HepG2 (cell line): ENCODE data around the gene SIGLEC7. TPM values are rescaled to one million over a fixed set of nuclear protein-coding genes. Genes with fewer than 3 reads are reported as not detected.
A peak's percentile ranks its signal among the peaks of the same experiment; 100 is the strongest.

Experiments used
- DMTF1 ChIP-seq: sonication (generic); formaldehyde crosslinking; IDR thresholded peaks from 2 replicates; pipeline ENCODE4 v1.4.0; 2020; ENCODE audit warnings: mild to moderate bottlenecking, missing genetic modification reagents
- FOXC1 ChIP-seq: sonication (generic); formaldehyde crosslinking; IDR thresholded peaks from 2 replicates; pipeline ENCODE4 v1.8.0; 2022; ENCODE audit warnings: mild to moderate bottlenecking, missing genetic modification reagents, borderline replicate concordance
- HNF4G ChIP-seq, 2 experiments: sonication (generic) in 1 of 2; formaldehyde crosslinking in 1 of 2; IDR thresholded peaks; 2 replicates each; pipeline versions ENCODE4 v1.4.0 to v1.6.1; 2011 to 2020; ENCODE audit warnings: borderline replicate concordance in 2 of 2, low read depth in 2 of 2, mild to moderate bottlenecking in 2 of 2, low read length in 1 of 2, missing genetic modification reagents in 1 of 2, moderate library complexity in 1 of 2
- JARID2 ChIP-seq: sonication (generic); formaldehyde crosslinking; IDR thresholded peaks from 2 replicates; pipeline ENCODE4 v1.8.1; 2023; ENCODE audit warnings: missing genetic modification reagents, inconsistent platforms; ENCODE audit not compliant: insufficient replicate concordance
- SRSF4 ChIP-seq: fragments of 200-400 bp; formaldehyde crosslinking; IDR thresholded peaks from one replicate; pipeline ENCODE4 v1.6.1; 2018; ENCODE audit warnings: mild to moderate bottlenecking, low read depth, low read length, moderate library complexity; ENCODE audit not compliant: poor library complexity, severe bottlenecking
- TMF1 ChIP-seq: sonication (generic); formaldehyde crosslinking; IDR thresholded peaks from 2 replicates; pipeline ENCODE4 v1.8.1; 2022; ENCODE audit warnings: low read depth, missing genetic modification reagents
- ZBTB2 ChIP-seq: sonication (generic); formaldehyde crosslinking; IDR thresholded peaks from 2 replicates; pipeline ENCODE4 v1.8.0; 2022; ENCODE audit warnings: low read depth, missing genetic modification reagents
- ZFP36L2 ChIP-seq: sonication (generic); formaldehyde crosslinking; IDR thresholded peaks from 2 replicates; pipeline ENCODE4 v1.4.0; 2020; ENCODE audit warnings: missing genetic modification reagents
- ZNF34 ChIP-seq: sonication (generic); formaldehyde crosslinking; IDR thresholded peaks from 2 replicates; pipeline ENCODE4 v1.4.0; 2020; ENCODE audit warnings: mild to moderate bottlenecking, missing genetic modification reagents, borderline replicate concordance
- polyA plus RNA-seq, 8 experiments: library from polyadenylated mRNA; depleted of rRNA in 3 of 8; stranded (reverse) in 7 of 8; unstranded in 1 of 8; fragments of >200 nt; fragmentation: Illumina TruSeq in 4 of 8; extraction: Trizol in 4 of 8; gene quantifications; 2 replicates each; pipeline versions ENCODE4 v1.2.1 to v1.2.3, GENCODE V29; 2011 to 2016; ENCODE audit warnings: low read depth in 4 of 8, missing spikeins in 1 of 8, mixed read lengths in 1 of 8; ENCODE audit not compliant: insufficient read depth in 1 of 8
- total RNA-seq, 5 experiments: library from RNA; depleted of rRNA; stranded (reverse); fragments of >200 nt; fragmentation: Illumina TruSeq; extraction: Trizol; gene quantifications; 2 replicates each; pipeline ENCODE4 v1.2.3, GENCODE V29; 2016; ENCODE audit warnings: low read depth in 1 of 5
- TF ChIP-seq, protein P1 (sequence below): IDR thresholded peaks from 2 replicates; pipeline ENCODE4 v1.6.1; 2016; ENCODE audit warnings: missing compliant biosample characterization, missing genetic modification reagents, borderline replicate concordance
- TF ChIP-seq, protein P2 (sequence below): sonication (generic); formaldehyde crosslinking; IDR thresholded peaks from 2 replicates; pipeline ENCODE4 v1.4.0; 2020; ENCODE audit warnings: missing genetic modification reagents, mild to moderate bottlenecking, borderline replicate concordance
- TF ChIP-seq, protein P3 (sequence below): sonication (generic); formaldehyde crosslinking; conservative IDR thresholded peaks from 2 replicates; pipeline ENCODE4 v1.4.0; 2020; ENCODE audit warnings: missing genetic modification reagents
- TF ChIP-seq, protein P4 (sequence below): sonication (generic); formaldehyde crosslinking; IDR thresholded peaks from 2 replicates; pipeline ENCODE4 v1.4.0; 2020; ENCODE audit warnings: missing genetic modification reagents

SIGLEC7 gene
- total and polyA plus RNA-seq, 2 of the 13 experiments (the other 11 are each of a cell fraction or from before 2014, with no cell fraction given): not detected

GRCh38 chr19:51108066-51108804 is 33.9 kb upstream of the SIGLEC7 start, which contains the start of gene CTU1 (continued):
- TF ChIP-seq, protein P1, sequence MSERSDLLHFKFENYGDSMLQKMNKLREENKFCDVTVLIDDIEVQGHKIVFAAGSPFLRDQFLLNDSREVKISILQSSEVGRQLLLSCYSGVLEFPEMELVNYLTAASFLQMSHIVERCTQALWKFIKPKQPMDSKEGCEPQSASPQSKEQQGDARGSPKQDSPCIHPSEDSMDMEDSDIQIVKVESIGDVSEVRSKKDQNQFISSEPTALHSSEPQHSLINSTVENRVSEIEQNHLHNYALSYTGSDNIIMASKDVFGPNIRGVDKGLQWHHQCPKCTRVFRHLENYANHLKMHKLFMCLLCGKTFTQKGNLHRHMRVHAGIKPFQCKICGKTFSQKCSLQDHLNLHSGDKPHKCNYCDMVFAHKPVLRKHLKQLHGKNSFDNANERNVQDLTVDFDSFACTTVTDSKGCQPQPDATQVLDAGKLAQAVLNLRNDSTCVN (CRISPR knock-in tag): no peak
- TF ChIP-seq ZFP36L2 (CRISPR knock-in tag) (no peak), HNF4G (IDR thresholded peaks at IDR 0.05; ENCODE audit: borderline replicate concordance, low read depth, low read length) (no peak; the same call in 1 of the 2 replicates), HNF4G (CRISPR knock-in tag; IDR thresholded peaks at IDR 0.05; ENCODE audit: borderline replicate concordance, low read depth) (no peak), SRSF4 (no peak), DMTF1 (CRISPR knock-in tag) (no peak), JARID2 (CRISPR knock-in tag) (no peak), FOXC1 (peak; percentile 57), ZBTB2 (CRISPR knock-in tag) (no peak), ZNF34 (CRISPR knock-in tag) (no peak), TMF1 (CRISPR knock-in tag) (no peak)
- TF ChIP-seq, protein P2, sequence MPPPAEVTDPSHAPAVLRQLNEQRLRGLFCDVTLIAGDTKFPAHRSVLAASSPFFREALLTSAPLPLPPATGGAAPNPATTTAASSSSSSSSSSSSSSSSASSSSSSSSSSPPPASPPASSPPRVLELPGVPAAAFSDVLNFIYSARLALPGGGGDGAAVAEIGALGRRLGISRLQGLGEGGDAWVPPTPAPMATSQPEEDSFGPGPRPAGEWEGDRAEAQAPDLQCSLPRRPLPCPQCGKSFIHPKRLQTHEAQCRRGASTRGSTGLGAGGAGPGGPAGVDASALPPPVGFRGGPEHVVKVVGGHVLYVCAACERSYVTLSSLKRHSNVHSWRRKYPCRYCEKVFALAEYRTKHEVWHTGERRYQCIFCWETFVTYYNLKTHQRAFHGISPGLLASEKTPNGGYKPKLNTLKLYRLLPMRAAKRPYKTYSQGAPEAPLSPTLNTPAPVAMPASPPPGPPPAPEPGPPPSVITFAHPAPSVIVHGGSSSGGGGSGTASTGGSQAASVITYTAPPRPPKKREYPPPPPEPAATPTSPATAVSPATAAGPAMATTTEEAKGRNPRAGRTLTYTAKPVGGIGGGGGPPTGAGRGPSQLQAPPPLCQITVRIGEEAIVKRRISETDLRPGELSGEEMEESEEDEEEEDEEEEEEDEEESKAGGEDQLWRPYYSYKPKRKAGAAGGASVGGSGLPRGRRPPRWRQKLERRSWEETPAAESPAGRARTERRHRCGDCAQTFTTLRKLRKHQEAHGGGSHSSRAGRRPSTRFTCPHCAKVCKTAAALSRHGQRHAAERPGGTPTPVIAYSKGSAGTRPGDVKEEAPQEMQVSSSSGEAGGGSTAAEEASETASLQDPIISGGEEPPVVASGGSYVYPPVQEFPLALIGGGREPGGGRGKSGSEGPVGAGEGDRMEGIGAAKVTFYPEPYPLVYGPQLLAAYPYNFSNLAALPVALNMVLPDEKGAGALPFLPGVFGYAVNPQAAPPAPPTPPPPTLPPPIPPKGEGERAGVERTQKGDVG (CRISPR knock-in tag): no peak
- TF ChIP-seq, protein P3, sequence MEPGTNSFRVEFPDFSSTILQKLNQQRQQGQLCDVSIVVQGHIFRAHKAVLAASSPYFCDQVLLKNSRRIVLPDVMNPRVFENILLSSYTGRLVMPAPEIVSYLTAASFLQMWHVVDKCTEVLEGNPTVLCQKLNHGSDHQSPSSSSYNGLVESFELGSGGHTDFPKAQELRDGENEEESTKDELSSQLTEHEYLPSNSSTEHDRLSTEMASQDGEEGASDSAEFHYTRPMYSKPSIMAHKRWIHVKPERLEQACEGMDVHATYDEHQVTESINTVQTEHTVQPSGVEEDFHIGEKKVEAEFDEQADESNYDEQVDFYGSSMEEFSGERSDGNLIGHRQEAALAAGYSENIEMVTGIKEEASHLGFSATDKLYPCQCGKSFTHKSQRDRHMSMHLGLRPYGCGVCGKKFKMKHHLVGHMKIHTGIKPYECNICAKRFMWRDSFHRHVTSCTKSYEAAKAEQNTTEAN (CRISPR knock-in tag): no peak
- TF ChIP-seq, protein P4, sequence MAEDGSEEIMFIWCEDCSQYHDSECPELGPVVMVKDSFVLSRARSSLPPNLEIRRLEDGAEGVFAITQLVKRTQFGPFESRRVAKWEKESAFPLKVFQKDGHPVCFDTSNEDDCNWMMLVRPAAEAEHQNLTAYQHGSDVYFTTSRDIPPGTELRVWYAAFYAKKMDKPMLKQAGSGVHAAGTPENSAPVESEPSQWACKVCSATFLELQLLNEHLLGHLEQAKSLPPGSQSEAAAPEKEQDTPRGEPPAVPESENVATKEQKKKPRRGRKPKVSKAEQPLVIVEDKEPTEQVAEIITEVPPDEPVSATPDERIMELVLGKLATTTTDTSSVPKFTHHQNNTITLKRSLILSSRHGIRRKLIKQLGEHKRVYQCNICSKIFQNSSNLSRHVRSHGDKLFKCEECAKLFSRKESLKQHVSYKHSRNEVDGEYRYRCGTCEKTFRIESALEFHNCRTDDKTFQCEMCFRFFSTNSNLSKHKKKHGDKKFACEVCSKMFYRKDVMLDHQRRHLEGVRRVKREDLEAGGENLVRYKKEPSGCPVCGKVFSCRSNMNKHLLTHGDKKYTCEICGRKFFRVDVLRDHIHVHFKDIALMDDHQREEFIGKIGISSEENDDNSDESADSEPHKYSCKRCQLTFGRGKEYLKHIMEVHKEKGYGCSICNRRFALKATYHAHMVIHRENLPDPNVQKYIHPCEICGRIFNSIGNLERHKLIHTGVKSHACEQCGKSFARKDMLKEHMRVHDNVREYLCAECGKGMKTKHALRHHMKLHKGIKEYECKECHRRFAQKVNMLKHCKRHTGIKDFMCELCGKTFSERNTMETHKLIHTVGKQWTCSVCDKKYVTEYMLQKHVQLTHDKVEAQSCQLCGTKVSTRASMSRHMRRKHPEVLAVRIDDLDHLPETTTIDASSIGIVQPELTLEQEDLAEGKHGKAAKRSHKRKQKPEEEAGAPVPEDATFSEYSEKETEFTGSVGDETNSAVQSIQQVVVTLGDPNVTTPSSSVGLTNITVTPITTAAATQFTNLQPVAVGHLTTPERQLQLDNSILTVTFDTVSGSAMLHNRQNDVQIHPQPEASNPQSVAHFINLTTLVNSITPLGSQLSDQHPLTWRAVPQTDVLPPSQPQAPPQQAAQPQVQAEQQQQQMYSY (CRISPR knock-in tag): no peak
